Thoracic aorta (tissue), 2 donors: ENCODE data around the gene UNC79. TPM values are rescaled to one million over a fixed set of nuclear protein-coding genes. Genes with fewer than 3 reads are reported as not detected.

Experiments
- ATAC-seq: fragments of 150-250 bp; one replicate; pipeline ENCODE4 v1.8.0; 2017; ENCODE audit warnings: low read depth; ENCODE audit not compliant: insufficient number of reproducible peaks, low FRiP score
- DNase-seq: peaks from one replicate; pipeline ENCODE4 v3.0.0-alpha.2; 2020; ENCODE audit warnings: low spot score
- H3K27ac ChIP-seq, 2 donors: fragments of 200-600 bp; sonication (generic); 1 replicate in 1 of 2; 2 replicates in 1 of 2; pipeline ENCODE4 v1.5.1; 2016; ENCODE audit warnings: mild to moderate bottlenecking in 2 of 2, moderate library complexity in 2 of 2
- H3K27me3 ChIP-seq: fragments of 200-600 bp; sonication (generic); replicated peaks from 2 replicates; pipeline ENCODE4 v1.6.0; 2016; ENCODE audit warnings: mild to moderate bottlenecking; ENCODE audit not compliant: insufficient read depth
- H3K36me3 ChIP-seq: fragments of 200-600 bp; sonication (generic); one replicate; pipeline ENCODE4 v1.5.1; 2016
- H3K4me1 ChIP-seq, 2 donors: fragments of 200-600 bp; sonication (generic); 1 replicate in 1 of 2; 2 replicates in 1 of 2; pipeline versions ENCODE4 v1.5.1 to v1.6.0; 2016; ENCODE audit warnings: low read depth in 2 of 2, mild to moderate bottlenecking in 1 of 2; ENCODE audit not compliant: control insufficient read depth in 1 of 2
- H3K4me3 ChIP-seq: fragments of 200-600 bp; sonication (generic); 2 replicates; pipeline ENCODE4 v1.5.1; 2016; ENCODE audit warnings: mild to moderate bottlenecking
- H3K9me3 ChIP-seq: fragments of 200-600 bp; sonication (generic); 2 replicates; pipeline ENCODE4 v1.5.1; 2016
- total RNA-seq, 2 donors: library from RNA; depleted of rRNA; stranded (reverse); fragments of >200 nt; gene quantifications; one replicate each; pipeline versions ENCODE4 v1.1.0 to v1.2.3, GENCODE V29; 2016
- TF ChIP-seq, protein P1 (sequence below): fragments of 200-600 bp; sonication (generic); IDR thresholded peaks from one replicate; pipeline ENCODE4 v1.5.1; 2019; ENCODE audit warnings: antibody characterized with exemption

UNC79 gene
- total RNA-seq, 2 donors from 2014 or later: 0.14 to 0.21 TPM

- H3K27ac ChIP-seq: no peak overlapping the region
- no peaks in the 10 kb centered on the region for H3K9me3 ChIP-seq
- TF ChIP-seq, protein P1, sequence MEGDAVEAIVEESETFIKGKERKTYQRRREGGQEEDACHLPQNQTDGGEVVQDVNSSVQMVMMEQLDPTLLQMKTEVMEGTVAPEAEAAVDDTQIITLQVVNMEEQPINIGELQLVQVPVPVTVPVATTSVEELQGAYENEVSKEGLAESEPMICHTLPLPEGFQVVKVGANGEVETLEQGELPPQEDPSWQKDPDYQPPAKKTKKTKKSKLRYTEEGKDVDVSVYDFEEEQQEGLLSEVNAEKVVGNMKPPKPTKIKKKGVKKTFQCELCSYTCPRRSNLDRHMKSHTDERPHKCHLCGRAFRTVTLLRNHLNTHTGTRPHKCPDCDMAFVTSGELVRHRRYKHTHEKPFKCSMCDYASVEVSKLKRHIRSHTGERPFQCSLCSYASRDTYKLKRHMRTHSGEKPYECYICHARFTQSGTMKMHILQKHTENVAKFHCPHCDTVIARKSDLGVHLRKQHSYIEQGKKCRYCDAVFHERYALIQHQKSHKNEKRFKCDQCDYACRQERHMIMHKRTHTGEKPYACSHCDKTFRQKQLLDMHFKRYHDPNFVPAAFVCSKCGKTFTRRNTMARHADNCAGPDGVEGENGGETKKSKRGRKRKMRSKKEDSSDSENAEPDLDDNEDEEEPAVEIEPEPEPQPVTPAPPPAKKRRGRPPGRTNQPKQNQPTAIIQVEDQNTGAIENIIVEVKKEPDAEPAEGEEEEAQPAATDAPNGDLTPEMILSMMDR: no peak
- H3K36me3 ChIP-seq: no peaks in the 10 kb centered on the region
- no peak for ATAC-seq
- H3K4me1 ChIP-seq: no peaks in the 10 kb centered on the region
- DNase-seq: no peak
- H3K4me3 ChIP-seq: no peak overlapping the region
- H3K27me3 ChIP-seq: no peaks in the 10 kb centered on the region
Measured at GRCh38 chr14:93731753-93732152, 301.0 kb downstream of the UNC79 start.

DNA sequence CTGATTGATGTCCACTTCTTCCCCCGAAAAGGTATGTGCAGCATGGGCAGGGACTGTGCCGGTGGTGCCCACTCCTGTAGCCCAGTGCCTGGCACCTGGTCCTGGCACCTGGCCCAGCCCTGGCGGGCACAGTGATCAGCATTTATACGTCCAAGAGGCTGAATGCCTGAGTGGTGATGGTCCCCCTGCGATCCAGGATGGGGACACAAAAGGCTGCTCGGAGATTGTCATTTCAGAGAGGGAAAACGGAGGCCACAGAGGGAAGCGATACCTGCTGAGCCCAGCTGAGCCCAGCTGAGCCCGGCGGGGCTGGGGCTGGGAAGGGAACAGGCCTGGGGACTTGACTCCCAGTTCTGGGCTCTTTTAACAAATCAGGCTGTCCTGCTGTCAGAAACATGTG lies 301.8 kb downstream of the UNC79 start:
- ATAC-seq (no peak), DNase-seq (no peak)
- H3K4me1 ChIP-seq: no peaks in the 10 kb centered on the region
- H3K36me3 ChIP-seq: no peaks in the 10 kb centered on the region
- H3K4me3 ChIP-seq: no peak overlapping the region
- TF ChIP-seq, protein P1: no peak
- no peak overlapping the region for H3K27ac ChIP-seq
- H3K9me3 ChIP-seq: no peaks in the 10 kb centered on the region
- no peaks in the 10 kb centered on the region for H3K27me3 ChIP-seq

- Histone ChIP-seq H3K36me3 (no peaks in the 10 kb centered on the region), H3K27ac (no peak overlapping the region), H3K27me3 (no peaks in the 10 kb centered on the region), H3K4me3 (no peak overlapping the region), H3K4me1 (no peaks in the 10 kb centered on the region), H3K9me3 (no peaks in the 10 kb centered on the region)
- TF ChIP-seq, protein P1: no peak
- ATAC-seq (no peak), DNase-seq (no peak)
Measured at GRCh38 chr14:93733231-93733630, 302.5 kb downstream of the UNC79 start.

- no peak overlapping the region for H3K27ac ChIP-seq
- no peak for ATAC-seq
Measured at GRCh38 chr14:93733631-93734030, 302.9 kb downstream of the UNC79 start.

DNA sequence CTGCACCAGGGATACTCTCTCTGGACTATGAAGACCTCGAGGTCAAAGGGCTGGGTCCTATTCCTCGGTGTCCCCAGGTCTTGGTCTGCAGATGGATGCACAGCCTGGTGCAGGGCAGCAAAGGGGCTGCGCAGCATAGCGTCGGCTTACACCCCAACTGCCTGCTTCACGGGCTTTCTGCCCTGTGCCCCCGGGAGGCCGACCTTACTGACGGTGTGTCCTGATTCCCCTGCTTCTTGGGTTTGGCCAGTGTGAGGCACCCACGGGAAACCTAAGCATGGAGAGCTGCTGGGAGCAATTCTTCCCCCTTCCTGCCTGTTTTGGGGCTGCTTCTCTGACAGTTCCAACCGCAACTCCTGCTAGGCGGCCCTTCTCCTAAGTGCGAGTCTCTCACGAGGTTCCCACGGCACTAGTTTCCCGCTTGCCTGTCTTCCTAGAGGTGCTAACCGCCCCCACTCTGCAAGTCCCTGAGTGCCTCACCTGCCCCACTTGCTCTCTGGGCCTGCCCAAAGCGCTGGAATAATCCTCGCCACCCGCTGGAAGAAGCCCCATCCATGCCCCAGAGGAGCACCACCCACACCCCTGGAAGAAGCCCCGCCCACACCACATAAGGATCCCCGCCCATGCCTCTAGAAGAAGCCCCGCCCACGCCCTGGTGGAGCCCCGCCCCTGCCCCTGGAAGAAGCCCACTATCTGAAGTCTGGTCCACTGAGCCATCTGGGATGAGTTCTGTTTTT lies 303.5 kb downstream of the UNC79 start:
- TF ChIP-seq, protein P1: no peak
- Histone ChIP-seq H3K27me3 (no peaks in the 10 kb centered on the region), H3K36me3 (no peaks in the 10 kb centered on the region), H3K4me1 (no peaks in the 10 kb centered on the region), H3K9me3 (no peaks in the 10 kb centered on the region), H3K4me3 (no peak overlapping the region), H3K27ac (no peak overlapping the region)
- ATAC-seq: no peak
- no peak for DNase-seq

More at GRCh38 chr14:93733631-93734030, 302.9 kb downstream of the UNC79 start:
- no peaks in the 10 kb centered on the region for H3K9me3 ChIP-seq
- DNase-seq: no peak
- H3K4me1 ChIP-seq: no peaks in the 10 kb centered on the region
- H3K4me3 ChIP-seq: no peak overlapping the region
- TF ChIP-seq, protein P1: no peak
- no peaks in the 10 kb centered on the region for H3K27me3 ChIP-seq
- no peaks in the 10 kb centered on the region for H3K36me3 ChIP-seq
